Measurements from ENCODE around the gene MBD6. TPM values are rescaled to one million over a fixed set of nuclear protein-coding genes. Genes with fewer than 3 reads are reported as not detected.

The MBD6 gene, protein sequence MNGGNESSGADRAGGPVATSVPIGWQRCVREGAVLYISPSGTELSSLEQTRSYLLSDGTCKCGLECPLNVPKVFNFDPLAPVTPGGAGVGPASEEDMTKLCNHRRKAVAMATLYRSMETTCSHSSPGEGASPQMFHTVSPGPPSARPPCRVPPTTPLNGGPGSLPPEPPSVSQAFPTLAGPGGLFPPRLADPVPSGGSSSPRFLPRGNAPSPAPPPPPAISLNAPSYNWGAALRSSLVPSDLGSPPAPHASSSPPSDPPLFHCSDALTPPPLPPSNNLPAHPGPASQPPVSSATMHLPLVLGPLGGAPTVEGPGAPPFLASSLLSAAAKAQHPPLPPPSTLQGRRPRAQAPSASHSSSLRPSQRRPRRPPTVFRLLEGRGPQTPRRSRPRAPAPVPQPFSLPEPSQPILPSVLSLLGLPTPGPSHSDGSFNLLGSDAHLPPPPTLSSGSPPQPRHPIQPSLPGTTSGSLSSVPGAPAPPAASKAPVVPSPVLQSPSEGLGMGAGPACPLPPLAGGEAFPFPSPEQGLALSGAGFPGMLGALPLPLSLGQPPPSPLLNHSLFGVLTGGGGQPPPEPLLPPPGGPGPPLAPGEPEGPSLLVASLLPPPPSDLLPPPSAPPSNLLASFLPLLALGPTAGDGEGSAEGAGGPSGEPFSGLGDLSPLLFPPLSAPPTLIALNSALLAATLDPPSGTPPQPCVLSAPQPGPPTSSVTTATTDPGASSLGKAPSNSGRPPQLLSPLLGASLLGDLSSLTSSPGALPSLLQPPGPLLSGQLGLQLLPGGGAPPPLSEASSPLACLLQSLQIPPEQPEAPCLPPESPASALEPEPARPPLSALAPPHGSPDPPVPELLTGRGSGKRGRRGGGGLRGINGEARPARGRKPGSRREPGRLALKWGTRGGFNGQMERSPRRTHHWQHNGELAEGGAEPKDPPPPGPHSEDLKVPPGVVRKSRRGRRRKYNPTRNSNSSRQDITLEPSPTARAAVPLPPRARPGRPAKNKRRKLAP
- 60.0 and 60.1 TPM in 2 replicates for total RNA-seq (2014; rRNA removed; shearing (Covaris generic))

DNA sequence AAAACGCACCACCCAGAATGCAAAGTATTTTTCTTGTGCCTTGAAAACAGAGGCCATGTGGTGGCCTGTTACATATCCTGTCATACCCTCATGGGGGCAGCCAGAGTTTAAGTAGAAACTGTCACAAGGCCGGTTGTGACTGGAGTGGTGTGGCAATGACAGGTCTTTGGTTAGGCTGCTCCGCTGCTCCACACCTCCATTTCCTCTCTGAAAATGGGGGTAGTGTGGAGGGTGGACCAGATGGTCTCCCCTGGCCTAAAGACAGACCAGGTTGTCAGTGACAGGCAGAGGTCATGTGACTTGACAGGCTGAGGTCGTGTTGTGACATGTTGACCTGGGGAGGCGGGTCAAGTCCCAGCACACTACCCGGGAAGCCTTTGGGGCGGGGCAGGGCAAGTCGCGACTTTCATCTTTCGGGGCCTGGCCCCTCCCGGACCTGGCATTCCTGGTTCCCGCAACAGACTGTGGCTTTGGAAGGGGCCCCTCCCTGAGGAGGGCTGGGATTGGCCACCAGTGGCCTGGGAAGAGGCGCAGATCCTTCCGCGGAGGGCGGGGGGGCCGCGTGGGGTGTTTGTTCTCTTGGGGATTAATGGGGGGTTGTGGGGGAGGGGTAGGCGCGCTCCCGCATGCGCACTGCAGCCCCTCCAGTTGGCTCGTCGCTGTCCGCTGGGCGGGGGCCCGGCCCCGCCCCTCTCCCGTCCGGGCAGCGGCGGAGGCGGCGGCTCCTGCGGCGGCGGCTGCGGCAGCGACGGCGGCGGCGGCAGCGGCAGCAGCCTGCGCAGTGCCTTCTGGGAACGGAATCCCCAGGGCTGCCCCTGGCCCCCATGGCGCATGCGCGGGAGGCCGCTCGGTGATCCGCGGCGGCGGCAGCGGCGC lies at the start of gene MBD6:
Gene MBD6 (plus strand): TSS at position 814 of the 876 bp plus-strand sequence. CDS start 1,480 bp downstream, outside the sequence.
- Histone ChIP-seq H3K9me3 (replicated peaks) (no peaks in the 10 kb centered on the region), H3K36me3 (peaks cover 41% of the 10 kb centered on the region), H3K27ac (peak within 1 kb of the TSS; percentile 75), H3K27me3 (no peaks in the 10 kb centered on the region), H3K4me3 (peak within 1 kb of the TSS; percentile 65), H3K4me1 (peaks cover 43% of the 10 kb centered on the region)
- DNase-seq = peak; percentile 100

DNA sequence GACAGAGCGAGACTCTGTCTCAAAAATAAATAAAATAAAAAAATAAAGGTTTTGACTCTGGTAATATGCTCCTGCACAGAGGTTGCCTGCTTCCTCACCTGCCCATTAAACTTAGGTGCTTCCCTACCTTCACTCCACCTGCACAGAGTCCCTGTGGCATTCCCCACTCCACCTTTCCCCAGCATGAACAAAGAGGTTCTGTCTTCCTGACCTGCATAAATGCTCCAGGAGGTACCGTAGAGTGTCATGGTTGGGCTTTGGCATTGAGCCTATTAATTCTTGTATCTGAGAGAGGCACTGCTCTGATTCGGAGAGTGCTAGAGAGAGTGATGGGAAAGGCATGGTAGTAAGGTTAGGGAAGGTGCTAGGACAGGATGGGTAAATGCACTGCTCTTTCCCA lies 49.2 kb upstream of the MBD6 start:
- H3K27ac ChIP-seq = no peak overlapping the region
- H3K4me3 ChIP-seq = no peak overlapping the region
- DNase-seq = no peak
- no peaks in the 10 kb centered on the region for H3K27me3 ChIP-seq
- H3K36me3 ChIP-seq = peaks cover 23% of the 10 kb centered on the region
- no peaks in the 10 kb centered on the region for H3K9me3 ChIP-seq (replicated peaks)
- H3K4me1 ChIP-seq = peaks cover 13% of the 10 kb centered on the region

DNA sequence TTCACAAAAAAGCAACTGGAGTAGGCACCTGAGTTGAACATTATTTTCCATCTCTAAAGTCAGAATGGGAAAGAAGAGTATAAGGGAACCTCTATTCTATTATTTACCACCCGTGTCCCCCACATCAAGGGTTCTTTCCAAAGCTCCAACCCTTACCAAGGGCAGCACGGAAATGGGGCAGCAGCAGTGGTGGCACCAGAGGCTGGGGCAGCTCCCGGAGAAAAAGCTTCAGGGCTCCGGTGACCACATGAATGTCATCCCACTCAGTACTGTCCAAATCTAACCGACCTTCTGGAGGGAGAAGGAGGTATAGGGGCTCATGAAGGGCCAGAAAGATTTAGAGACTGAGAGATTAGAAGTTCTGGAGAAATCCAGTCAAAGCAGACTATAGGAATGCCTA lies 48.7 kb upstream of the MBD6 start:
- peaks cover 18% of the 10 kb centered on the region for H3K4me1 ChIP-seq
- H3K27me3 ChIP-seq = no peaks in the 10 kb centered on the region
- H3K27ac ChIP-seq = no peak overlapping the region
- DNase-seq = no peak
- H3K4me3 ChIP-seq = no peak overlapping the region
- H3K36me3 ChIP-seq = peaks cover 21% of the 10 kb centered on the region
- no peaks in the 10 kb centered on the region for H3K9me3 ChIP-seq (replicated peaks)

DNA sequence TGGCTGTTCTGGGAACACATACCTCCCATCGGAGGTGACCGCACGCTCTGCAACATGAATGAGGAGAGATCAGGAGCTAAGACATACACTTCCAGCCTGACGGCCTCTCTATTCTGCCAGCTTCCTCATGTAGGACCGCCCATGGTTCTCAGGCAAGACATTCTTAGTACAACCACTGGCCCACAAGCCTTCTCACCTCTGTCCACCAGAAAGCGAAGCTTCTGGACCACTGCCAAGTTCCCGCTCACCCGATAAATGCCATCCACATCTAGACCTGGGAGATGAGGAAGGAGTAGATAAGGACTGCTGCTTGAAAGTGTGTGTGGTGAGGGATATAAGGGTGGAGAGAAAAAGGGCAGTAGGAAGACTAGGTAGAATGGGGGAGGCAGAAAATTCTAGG lies 48.2 kb upstream of the MBD6 start:
- Histone ChIP-seq H3K4me3 (no peak overlapping the region), H3K4me1 (peaks cover 23% of the 10 kb centered on the region), H3K36me3 (peaks cover 16% of the 10 kb centered on the region), H3K9me3 (replicated peaks) (no peaks in the 10 kb centered on the region), H3K27me3 (no peaks in the 10 kb centered on the region), H3K27ac (no peak overlapping the region)
- DNase-seq = no peak

DNA sequence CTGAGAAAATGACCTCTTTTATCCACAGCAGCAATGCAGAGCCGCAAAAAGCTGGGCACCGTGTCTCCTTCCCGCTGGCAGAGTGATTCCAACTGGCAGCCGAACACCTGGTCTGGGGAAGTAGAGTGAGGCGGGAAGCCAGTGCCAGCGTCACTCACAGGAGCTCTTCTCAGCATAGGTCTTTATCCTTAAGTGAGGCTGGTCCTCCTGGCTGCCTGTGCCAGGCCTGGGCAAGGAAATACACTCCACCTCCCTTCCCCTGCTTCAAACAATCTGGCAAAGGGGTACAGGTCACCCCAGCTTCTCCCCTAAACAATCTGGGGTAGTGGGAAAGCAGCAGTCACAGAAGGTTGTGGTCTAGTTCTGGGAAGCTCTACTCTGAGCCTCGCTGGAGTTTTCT lies 47.8 kb upstream of the MBD6 start:
- H3K9me3 ChIP-seq (replicated peaks) = no peaks in the 10 kb centered on the region
- peaks cover 12% of the 10 kb centered on the region for H3K36me3 ChIP-seq
- DNase-seq = no peak
- H3K27ac ChIP-seq = no peak overlapping the region
- peaks cover 28% of the 10 kb centered on the region for H3K4me1 ChIP-seq
- H3K27me3 ChIP-seq = no peaks in the 10 kb centered on the region
- no peak overlapping the region for H3K4me3 ChIP-seq

DNA sequence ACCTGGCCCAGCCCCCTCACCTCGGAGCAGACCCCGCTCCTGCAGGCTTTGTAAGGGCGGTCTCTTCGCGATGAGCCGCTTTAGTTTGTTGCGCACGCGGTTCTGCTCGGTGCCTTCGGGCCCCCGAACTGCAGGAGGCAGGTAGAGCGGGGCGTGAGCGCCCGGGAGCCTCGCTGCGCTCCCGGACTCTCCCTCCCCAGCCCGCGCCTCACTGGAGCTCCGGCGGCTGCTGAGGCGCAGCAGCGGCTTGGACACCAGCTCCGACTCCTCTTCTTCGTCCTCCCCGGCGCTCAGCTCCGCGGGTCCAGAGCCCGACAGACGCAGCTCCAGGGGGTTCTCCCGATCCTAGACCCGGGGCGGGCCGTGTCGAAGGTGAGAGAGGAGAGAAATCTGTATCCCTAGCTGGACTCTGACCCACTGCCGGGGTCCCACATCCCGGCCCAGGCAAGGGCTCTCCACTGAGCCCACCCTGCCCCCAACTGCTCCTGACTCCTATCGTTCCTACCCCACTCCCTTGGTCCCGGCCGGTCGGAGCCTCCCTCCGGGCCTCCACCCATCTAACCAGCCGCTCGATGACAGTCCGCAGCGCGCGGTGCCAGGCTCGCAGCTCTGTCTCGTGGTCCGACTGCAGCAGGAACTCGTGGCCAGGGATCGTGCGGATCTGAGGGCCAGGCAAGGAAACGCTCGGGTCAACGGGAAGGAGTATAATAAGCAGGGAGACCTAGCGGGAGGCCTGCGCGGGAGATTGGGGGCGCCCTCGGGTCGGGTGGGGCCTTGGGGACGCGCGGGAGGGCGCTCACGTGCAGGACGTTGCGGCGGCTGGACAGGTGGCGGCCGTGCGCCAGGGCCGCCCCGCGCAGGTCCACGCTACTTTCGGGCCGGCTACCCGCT lies 47.1 kb upstream of the MBD6 start:
- DNase-seq = peak in 1 of 2 experiments; percentile 45

DNA sequence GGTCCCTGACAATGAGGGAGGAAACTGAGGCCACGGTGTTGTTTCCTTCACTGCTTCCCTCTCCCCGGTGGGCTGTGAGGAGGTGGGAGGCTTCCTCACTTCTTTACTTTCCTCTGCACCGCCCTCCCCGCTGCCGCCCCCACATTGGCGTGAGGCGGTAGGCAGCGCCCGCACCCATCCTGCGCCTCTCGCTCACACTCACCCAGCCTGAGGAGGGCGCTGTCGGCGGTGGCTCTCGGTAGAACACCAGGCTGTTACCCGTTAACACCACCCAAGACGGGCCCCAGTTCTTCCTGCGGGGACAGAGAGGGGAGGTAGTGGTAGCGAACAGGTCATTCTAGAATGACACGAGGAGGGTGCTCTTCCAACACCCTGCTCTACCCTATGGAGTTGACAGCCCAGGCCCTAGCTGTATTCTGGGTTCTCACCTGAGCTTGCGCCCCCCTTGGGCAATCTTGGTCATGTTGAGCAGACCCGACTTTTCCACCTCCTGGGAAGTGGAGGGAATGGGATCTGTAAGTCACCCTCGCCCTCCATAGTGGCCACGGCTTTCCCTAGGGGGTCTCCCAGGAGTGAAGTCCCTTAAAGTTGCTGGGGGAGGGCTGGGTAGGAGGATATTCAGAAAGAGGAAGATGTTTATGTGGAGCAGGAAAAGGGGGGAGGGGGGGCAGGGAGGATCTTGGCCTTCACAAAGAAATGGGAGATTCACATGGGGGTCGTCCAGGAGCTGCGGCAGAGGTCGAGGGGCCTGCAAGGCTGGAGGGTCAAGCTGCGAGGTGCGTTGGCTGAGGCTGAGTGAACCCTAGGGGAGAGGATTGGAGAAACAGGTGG lies 46.2 kb upstream of the MBD6 start:
- Histone ChIP-seq H3K36me3 (no peaks in the 10 kb centered on the region), H3K27ac (no peak overlapping the region), H3K9me3 (replicated peaks) (no peaks in the 10 kb centered on the region), H3K27me3 (no peaks in the 10 kb centered on the region), H3K4me3 (no peak overlapping the region), H3K4me1 (peaks cover 29% of the 10 kb centered on the region)
- DNase-seq = no peak

More for the DNA sequence above, 47.1 kb upstream of the MBD6 start:
- H3K4me1 ChIP-seq = peaks cover 28% of the 10 kb centered on the region
- no peaks in the 10 kb centered on the region for H3K9me3 ChIP-seq (replicated peaks)
- H3K27ac ChIP-seq = no peak overlapping the region
- no peak overlapping the region for H3K4me3 ChIP-seq
- peaks cover 5% of the 10 kb centered on the region for H3K36me3 ChIP-seq
- H3K27me3 ChIP-seq = no peaks in the 10 kb centered on the region

DNA sequence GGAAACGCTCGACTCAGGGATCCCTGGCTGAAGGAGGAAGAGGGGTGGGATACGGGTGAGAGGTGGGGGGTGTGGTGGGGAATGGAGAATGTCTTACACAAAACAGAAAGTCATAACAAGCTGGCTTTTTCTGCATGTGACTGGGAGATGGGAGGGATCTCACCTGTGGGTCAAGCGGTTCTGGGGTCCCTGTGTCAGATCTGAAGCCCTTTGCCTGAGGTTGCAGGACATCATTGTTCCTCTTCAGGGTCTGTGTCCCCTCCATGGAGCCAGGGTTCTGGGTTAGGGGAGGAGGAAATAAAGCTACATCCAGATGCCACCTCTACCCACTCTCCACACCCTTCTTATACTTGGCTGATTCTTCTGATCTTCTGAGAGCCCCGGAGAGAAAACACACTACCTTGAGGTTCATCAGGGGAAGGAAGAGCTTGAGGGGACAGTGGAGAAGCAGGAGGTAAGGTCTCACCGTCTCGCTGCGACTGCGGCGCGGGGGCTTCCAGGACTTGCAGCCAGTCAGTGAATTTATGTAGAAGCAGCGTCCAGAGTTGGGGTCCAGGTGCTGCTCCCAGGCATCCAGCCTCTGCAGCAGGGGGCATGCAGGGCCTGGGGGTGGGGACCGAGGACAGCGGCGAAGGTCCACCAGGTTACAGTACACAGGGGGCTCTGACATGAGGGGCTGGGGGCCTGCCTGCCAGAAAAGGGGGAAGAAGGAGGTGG lies 45.5 kb upstream of the MBD6 start:
- Histone ChIP-seq H3K4me1 (peaks cover 37% of the 10 kb centered on the region), H3K4me3 (no peak overlapping the region), H3K36me3 (no peaks in the 10 kb centered on the region), H3K27ac (no peak overlapping the region; the same call in 1 of the 2 replicates), H3K9me3 (replicated peaks) (no peaks in the 10 kb centered on the region), H3K27me3 (no peaks in the 10 kb centered on the region)
- DNase-seq = no peak

DNA sequence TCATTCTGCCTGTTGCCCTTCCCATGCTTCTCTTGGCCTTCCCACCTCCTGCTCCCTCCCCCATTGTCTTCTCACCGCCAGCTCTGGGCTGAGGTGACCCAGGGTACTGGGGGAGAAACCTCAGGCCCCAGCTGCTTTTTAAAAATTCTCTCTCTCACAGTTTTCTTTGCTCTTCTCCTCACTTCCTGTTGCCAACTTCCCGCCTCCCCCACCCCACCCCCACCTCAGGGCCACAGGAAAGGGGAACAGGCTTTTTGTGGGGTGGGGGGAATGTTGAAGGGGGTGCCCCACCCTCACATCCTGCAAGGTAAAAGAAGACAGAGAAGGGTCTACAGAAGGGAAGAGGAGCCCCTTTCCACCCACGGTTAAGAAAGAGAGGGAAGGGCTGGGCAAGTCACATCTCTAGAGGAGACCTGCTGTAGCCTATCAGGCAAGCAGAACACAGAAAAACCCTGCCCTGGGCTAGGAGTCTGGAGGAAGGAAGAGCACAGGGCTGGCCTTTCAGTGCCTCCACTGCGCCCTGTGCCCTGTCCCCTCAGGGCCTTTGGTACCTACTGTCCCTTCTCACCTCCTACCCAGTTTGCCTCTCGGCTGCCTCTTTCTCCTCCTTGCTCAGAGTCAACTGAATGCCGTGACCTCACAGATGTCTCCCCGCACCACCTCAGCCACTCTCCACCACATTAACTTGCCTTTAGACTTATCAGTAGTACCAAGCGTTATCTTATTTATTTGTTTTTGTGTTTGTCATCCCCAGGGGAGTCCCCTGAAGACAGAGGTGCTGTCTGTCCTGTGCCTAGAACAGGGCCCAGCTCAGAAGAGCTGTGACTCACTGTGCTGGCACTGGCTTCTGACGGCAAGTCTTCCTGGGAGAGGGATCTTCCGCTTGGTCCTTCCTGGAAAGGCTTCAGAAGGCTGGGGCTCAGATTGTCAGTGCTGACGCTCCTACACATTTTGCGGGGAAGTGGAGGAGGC lies 44.6 kb upstream of the MBD6 start:
- Histone ChIP-seq H3K4me3 (no peak overlapping the region), H3K9me3 (replicated peaks) (no peaks in the 10 kb centered on the region), H3K36me3 (no peaks in the 10 kb centered on the region), H3K4me1 (peaks cover 44% of the 10 kb centered on the region), H3K27ac (no peak overlapping the region; the same call in 1 of the 2 replicates), H3K27me3 (no peaks in the 10 kb centered on the region)
- peak; percentile 66 to 73 for DNase-seq

DNA sequence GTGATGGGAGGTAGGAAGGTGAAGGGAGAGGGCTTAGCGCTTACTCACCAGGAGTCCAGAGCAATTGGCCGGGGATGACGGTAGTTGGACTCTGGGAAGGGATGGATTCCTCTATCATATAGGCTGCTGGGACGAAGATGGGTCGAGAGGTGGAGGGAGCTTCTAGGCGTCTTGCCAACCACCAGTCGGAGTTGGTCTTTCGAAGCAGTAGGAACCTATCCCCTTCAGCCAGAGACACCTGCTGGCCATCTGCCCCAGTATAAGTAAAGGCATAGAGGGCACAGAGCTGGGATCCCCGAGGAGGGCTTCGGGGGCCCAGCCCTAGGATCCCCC lies 43.6 kb upstream of the MBD6 start:
- no peak for DNase-seq
- no peaks in the 10 kb centered on the region for H3K27me3 ChIP-seq
- no peaks in the 10 kb centered on the region for H3K9me3 ChIP-seq (replicated peaks)
- H3K36me3 ChIP-seq = no peaks in the 10 kb centered on the region
- H3K27ac ChIP-seq = no peak overlapping the region
- H3K4me1 ChIP-seq = peaks cover 51% of the 10 kb centered on the region
- H3K4me3 ChIP-seq = no peak overlapping the region

DNA sequence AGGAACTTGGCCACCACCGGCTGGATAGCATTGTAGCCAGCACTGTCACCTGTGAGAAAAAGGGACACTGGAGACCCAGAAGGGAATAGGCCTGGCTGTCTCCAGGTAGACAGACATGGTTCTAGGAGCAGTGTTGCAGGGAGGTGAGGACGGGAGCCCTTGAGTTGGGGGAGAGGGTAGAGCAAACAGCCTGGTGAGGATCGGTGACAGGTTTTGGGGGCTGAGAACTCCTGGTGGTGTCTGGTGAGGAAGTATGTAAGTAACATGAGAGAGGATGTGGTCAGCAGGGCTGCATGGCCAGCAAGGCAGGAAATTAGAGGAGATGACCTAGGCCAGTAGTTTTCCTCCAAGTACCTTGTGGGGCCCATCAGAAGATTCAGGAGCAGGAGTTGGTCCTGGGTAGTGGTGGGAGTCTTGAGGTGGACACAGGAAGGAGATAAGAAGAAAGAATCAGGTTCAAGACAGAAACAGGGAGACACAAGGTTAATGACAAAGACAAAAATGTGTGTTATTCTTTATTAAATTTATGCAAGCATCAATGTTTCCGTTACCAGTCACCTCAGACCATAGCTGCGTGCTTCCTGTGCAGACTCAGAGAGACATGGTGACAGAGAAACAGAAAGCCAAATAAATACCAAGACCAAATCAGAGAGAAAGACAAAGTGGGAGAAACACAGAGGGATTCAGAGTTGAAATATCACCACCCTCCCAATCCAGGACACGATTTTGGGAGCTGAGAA lies 43.1 kb upstream of the MBD6 start, which contains the start of gene ARHGAP9:
Gene ARHGAP9 (minus strand): TSS at position 491 of the 740 bp plus-strand sequence. CDS start 460 bp downstream, at position 31.
- Histone ChIP-seq H3K4me1 (peaks cover 51% of the 10 kb centered on the region), H3K36me3 (no peaks in the 10 kb centered on the region), H3K27me3 (no peaks in the 10 kb centered on the region), H3K4me3 (no peak within 1 kb of the TSS), H3K27ac (no peak within 1 kb of the TSS), H3K9me3 (replicated peaks) (no peaks in the 10 kb centered on the region)
- DNase-seq = peak; percentile 83 to 84
